Medulla oblongata (tissue), 1 donor: ENCODE data around the gene RP9.

Source experiments
- DNase-seq: peaks from one replicate; pipeline ENCODE4 v3.0.0-alpha.2; 2015; ENCODE audit errors: extremely low spot score

RP9 gene

GRCh38 chr7:33109005-33109757 is at the start of gene RP9:
Gene RP9 (minus strand): TSS chr7:33109404. CDS start chr7:33109372, 32 bp downstream.
- peak; percentile 71 for DNase-seq

- DNase-seq: no peak
Observed at GRCh38 chr7:33157781-33158180, 48.6 kb upstream of the RP9 start.

DNA sequence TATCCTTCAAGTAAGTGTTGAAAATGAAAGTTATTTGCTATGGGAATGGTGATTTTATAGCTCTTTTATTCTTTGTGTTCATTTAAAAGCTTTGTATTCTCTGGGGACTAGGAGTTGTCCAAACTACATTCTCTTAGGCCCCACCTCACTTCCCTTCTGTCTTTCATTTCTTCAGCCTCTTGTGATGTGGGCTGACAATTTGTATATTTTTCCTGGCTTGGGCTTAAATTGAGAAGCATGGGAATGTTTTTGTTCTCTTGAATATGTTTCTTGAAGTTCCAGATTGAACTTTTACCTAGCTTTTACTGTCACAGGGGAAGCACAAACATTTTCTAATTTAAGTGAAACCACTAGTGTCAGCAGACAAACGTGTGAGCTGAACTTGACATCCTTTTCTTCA is 48.1 kb upstream of the RP9 start:
- no peak for DNase-seq

- DNase-seq: no peak
Observed at GRCh38 chr7:33156441-33156840, 47.2 kb upstream of the RP9 start.

DNA sequence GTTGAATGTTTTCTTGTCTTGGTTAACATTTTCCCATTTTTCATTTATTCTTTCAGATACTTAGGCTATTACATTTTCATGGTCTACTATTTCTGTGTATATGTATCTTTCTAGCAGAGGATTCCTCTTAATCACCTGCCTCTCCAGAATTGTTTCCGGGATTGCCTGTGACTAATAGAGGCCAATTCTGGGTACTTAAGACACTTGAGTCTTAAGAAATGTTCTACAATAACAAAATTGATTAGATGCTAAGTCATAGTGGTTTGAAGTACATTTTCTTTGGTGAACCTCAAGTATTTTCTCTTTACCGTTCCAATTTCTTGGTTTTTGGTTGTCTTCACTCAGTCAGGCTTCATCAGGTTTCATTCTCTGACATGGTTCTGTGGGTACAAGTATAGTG is 46.6 kb upstream of the RP9 start:
- no peak for DNase-seq

DNA sequence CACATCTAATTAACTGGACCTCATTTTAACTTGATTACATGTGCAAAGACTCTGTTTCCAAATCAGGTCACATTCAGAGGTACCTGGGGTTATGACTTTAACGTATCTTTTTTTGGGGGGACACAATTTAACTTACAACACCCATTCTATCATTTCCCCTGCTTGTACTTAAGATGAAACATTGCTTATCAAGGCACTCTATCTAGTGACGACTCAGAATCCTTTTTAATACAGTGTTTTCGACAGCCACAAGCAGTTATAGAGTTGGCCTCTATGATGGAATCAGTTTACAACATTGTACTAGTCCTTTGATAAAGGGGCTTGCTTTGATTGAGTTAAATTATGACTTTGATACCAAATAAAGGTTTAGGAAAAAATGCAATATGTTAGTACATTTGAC is 42.9 kb upstream of the RP9 start:
- no peak for DNase-seq

DNA sequence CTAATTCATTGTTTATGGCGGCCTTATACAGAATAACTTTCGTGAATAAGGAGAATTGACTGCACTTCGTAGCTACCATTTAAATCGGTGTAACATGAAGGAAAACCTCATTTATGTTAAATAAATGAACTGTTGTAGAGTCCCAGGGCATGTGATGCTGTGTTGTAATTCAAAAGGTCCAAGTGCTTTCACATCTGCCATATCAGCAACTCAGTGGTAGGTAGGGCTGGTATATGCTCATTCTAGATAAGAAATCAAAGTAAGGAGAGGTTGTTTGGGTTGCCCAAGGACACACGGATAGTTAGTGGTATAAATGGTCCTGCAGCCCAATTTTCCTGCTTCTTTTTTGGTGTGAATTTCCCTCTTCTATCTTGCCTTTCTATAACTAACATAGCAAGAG is 36.0 kb upstream of the RP9 start:
- DNase-seq: no peak

DNA sequence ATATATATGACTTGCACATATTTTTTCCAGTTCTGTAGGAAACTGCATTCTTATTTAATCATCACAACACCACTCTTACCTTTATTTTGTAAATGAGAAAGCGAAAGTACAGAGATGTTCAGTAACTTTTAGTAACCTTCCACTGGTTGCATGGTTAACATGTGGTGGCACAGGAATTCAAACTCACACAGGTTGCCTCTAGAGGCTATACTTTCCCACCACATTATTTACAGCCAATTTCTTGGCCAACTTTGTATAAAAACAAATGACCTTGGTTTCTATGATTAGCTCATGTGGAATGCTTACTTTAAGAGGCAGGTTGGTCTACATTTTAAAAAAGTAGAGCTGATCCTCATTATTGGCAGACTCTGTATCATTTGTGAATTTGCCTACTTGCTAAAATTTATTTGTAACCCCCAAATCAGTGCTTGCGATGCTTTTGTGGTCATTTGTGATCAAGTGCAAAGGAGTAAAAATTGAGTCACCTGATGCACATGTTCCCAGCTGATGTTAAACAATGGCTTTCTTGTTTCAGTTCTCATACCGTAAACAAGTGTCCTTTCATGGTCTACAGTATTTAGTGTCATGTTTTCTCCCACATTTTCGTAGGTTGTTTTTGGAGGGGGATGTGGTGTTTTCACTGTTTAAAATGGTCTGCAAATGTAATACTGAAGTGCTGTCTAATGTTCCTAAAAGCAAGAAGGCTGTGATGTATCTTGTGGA is 35.0 kb upstream of the RP9 start:
- no peak for DNase-seq

DNA sequence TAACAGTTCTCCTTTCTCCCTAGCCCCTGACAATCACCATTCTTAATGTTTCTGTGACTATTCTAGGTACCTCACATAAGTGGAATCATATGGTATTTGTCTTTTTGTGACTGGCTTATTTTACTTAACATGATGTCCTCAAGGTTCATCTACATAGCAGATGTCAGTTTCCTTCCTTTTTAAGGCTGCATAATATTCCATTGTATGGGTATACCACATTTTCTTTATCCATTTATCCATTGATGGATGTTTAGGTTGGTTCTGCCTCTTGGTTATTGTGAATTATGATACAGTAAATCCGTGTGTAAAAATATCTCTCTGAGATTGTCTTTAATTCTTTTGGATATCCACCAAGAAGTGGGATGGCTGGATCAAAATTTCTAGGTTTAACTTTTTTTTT is 33.4 kb upstream of the RP9 start:
- DNase-seq: no peak

GRCh38 chr7:33137103-33137502 is 27.9 kb upstream of the RP9 start:
- no peak for DNase-seq

DNA sequence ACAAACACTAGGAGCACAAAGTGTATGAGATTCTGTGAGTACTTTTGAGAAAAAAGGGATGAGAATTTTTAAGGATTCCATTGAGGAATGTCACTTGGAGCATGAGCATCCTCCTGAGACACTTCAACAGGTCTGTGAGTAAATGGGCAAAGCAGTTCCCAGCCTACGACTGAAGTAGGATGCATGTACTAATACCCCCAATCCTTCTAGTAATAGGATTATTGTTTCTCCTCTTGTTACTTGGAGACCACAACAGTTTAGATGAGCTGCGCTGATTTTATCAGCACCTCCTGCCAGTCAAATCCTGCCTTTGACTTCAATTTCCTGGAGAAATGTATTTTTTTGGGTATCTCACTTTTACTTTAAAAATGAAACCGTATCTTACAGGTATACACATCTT is 21.0 kb upstream of the RP9 start:
- peak; percentile 26 for DNase-seq

DNA sequence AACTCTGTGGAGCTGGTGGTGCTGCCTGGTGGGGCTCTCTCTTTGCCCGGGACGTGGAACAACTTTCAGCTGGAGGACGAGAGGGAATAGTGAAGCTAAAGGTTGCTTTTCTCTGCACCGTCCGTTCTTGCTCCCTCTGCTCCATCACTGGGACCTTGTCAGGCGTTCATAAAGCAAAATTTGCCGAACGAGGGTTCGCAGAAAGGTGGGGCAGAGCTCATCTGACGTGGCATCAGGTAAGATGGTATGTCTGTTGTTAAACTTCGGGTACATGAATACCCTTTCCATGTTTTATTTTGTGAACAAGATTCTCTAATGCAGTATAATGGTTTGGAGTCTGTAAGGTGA is 20.6 kb upstream of the RP9 start:
- no peak for DNase-seq

DNA sequence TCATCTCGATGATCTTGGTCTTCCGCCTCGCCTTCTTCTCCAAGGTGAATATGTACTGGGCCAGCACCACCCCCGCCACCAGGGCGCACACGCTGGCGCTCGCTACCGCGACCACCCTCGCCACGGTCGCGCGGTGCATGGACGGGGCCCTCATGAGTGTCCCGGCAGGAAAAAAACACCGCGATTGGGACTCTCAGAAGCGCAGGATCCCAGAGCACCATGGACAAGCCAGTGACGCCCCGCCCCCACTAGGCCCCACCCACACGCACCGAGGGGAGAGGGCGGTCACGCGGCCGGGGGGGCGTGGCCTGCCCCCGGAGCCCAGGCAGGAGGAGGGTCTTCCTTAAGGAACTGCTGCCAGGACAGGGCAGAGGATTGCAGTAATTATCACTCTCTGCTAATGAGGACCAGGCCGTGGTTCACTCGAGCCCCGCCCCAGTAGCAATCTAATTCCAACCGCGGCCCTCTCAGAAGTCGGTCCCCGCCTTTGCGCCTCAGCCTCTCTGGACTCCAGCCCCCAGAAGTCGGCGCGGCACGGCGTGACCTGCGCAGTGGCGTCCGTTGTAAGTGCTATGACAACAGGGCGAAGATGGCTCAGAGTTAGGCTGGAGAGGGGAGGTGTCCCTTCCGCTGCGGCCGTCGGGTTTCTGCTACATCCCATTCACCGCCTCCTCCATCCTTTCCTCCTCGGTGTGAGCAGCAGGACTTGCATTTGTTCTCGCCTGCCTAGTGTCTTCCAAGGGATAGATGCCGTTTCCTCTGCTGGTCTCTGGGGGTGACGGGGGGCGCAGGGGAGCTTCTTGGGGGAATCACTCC is 20.0 kb upstream of the RP9 start, which contains the start of gene BBS9:
Gene BBS9 (plus strand): TSS at position 575 of the 816 bp plus-strand sequence. CDS start 16,689 bp downstream, outside the sequence.
- peak; percentile 96 for DNase-seq

GRCh38 chr7:33128631-33128989 is 19.4 kb upstream of the RP9 start:
- no peak for DNase-seq

- DNase-seq: no peak
Observed at GRCh38 chr7:33127085-33127484, 17.9 kb upstream of the RP9 start.

DNA sequence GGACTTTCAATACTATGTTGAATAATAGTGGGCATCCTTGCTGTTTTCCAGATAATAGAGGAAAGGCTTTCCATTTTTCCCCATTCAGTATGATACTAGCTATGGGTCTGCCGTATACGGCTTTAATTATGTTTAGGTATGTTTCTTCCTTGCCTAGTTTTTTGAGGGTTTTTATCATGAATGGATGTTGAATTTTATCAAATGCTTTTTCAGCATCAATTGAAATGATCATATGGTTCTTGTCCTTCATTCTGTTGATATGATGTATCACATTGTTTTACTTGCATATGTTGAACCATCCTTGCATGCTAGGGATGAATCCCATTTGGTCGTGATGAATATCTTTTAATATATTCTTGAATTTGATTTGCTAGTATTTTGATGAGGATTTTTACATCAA is 9.2 kb upstream of the RP9 start:
- no peak for DNase-seq

- DNase-seq: no peak
Observed at GRCh38 chr7:33114976-33115375, 5.8 kb upstream of the RP9 start.

GRCh38 chr7:33111614-33112013 is 2.4 kb upstream of the RP9 start:
- DNase-seq: no peak

DNA sequence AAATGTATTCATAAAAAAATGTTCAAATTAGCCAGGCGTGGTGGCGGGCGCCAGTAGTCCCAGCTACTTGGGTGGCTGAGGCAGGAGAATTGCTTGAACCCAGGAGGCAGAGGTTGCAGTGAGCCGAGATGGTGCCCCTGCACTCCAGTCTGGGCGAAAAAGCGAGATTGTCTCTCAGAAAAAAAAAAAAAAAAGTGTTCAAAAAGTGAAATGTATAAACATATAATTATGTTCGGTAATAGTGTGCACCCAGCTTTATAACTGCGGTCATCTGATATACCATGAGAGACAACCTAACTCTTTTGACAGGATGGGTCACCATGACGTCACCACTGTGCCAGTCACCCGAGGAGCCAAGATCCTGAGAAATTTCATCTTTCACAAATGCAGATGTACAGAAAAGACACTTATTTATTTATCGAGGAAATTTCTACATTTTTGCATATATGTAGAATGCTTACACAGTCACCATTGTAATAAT is 594 bp upstream of the RP9 start:
- peak; percentile 50 for DNase-seq

GRCh38 chr7:33108554-33109004 is 625 bp downstream of the RP9 start:
- DNase-seq: no peak

GRCh38 chr7:33107136-33108066 is 1.8 kb downstream of the RP9 start:
- DNase-seq: peak; percentile 63
